Measurements from ENCODE around the gene TOX2.

DNA sequence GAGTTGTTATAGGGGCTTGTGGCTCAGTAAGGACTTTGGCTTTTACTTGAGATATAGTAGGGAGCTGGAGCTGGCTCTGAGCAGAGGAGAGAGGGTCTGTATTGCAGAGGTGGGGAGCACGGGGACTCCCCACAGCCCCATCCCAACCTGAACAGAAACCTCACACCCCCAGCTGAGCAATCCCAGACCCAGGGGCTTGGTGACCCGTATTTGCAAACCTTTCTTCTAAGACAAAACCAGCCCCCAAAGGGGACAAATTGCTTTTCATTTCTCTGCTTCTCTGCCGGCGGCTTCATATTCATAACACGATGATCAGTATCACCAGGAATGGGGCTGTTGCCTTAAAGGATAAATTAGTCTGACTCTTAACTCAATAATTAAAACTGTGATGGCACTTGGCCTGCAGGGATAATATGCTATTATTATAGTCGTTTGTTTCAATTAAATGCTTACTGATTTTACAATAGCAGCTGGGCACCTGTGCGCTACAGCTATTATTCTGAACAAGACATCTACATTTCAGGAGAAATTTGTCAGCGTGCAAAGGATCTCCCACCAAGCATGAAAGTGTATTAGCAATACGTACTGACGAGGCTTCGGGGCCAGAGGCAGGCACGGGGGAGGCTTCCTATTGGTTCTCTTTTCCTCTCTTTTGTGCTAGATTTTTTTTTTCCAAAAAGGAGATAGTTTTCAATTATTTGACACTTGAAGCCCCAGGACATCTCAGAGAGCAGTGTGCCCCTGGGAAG is 118.1 kb downstream of the TOX2 start:
- TF ChIP-seq, protein P1, sequence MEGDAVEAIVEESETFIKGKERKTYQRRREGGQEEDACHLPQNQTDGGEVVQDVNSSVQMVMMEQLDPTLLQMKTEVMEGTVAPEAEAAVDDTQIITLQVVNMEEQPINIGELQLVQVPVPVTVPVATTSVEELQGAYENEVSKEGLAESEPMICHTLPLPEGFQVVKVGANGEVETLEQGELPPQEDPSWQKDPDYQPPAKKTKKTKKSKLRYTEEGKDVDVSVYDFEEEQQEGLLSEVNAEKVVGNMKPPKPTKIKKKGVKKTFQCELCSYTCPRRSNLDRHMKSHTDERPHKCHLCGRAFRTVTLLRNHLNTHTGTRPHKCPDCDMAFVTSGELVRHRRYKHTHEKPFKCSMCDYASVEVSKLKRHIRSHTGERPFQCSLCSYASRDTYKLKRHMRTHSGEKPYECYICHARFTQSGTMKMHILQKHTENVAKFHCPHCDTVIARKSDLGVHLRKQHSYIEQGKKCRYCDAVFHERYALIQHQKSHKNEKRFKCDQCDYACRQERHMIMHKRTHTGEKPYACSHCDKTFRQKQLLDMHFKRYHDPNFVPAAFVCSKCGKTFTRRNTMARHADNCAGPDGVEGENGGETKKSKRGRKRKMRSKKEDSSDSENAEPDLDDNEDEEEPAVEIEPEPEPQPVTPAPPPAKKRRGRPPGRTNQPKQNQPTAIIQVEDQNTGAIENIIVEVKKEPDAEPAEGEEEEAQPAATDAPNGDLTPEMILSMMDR (IDR thresholded peaks at IDR 0.05): no peak
- no peak for TF ChIP-seq ZFX (IDR thresholded peaks at IDR 0.05; ENCODE audit: borderline replicate concordance)

All from 22Rv1 (cell line).